GM12873 (cell line): ENCODE measurements around the gene ATRX.

Source experiments
- CTCF ChIP-seq: IDR thresholded peaks from 2 replicates; pipeline ENCODE4 v1.5.1; 2012; ENCODE audit warnings: low read depth, mild to moderate bottlenecking, moderate library complexity, low read length, control low read depth; ENCODE audit not compliant: insufficient read depth; ENCODE audit errors: missing control alignments

Gene ATRX

DNA sequence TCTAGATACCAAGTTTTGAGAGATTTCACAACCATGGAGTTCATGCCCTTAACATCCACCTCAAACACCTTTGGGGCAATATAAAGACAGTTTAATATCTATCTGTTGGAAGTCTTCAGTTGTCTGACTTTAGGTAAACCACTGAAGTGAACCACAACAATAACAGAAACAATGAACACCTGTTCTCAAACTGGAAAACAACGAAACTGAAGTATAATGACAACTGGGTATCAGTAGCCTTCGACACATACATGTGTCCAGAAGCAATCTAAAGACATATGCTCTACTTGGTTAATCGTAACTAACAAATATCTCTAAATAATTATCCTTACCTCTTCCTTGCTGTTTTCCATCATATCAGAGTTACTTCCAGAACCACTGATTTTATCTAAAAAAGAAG is 87.8 kb downstream of the ATRX start:
- TF ChIP-seq CTCF: no peak

GRCh38 chrX:77694491-77694890 is 91.5 kb downstream of the ATRX start:
- no peak for TF ChIP-seq CTCF

DNA sequence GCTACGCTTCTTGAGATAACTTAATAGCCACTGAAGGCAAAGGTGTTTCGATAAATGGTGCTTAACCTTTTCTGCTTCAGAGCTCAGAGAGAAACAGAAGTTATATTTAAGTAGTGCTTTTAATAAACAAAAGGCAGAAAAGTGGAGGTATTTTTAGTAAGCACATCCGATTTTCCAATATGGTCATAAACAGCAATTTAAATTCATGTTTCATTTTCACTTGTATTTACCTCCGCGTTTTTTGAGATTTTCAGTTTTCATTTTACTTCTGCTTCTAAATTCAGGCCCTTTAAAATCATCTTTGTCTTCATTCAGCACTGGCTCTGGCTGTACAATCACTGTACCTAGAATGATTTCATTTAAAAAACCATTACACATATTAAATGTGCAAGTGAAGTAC is 92.4 kb downstream of the ATRX start:
- no peak for TF ChIP-seq CTCF

- TF ChIP-seq CTCF: no peak
Measured at GRCh38 chrX:77691916-77692315, 94.1 kb downstream of the ATRX start.

DNA sequence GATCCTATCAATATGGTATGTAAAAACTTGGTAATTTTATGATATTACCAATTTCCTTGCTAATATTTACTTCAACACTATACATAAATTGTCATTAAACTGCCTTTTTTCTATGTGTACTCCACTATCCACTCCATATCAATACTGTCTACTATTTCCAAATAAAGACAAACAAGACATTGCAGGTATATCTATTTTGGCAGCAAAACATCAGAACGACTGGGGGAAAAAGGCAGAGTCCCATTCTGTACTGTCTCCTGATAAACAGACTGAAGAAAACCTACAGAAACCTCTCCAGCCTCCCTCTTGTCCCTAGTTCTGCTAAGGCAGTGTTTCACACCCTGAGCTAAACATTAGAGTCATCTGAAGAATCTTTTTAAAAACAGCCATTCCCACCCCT is 96.6 kb downstream of the ATRX start:
- TF ChIP-seq CTCF: no peak

- TF ChIP-seq CTCF: no peak
Measured at GRCh38 chrX:77679144-77679543, 106.9 kb downstream of the ATRX start.

GRCh38 chrX:77675986-77676385 is 110.0 kb downstream of the ATRX start:
- no peak for TF ChIP-seq CTCF
